Jurkat, Clone E6-1 (cell line): ENCODE measurements around the gene CAPN8. TPM values are rescaled to one million over a fixed set of nuclear protein-coding genes. Genes with fewer than 3 reads are reported as not detected.

Experiments used
- DNase-seq: peaks from one replicate; pipeline ENCODE4 v3.0.0-alpha.2; 2011; ENCODE audit warnings: low read depth, low spot score
- H3K4me3 ChIP-seq: 2 replicates; pipeline ENCODE4 v1.5.1; 2011; ENCODE audit warnings: mild to moderate bottlenecking, low read length, control low read depth, moderate library complexity
- polyA plus RNA-seq: library from polyadenylated mRNA; unstranded; fragments of >200 nt; gene quantifications from one replicate; pipeline ENCODE4 v1.2.1, GENCODE V29; 2012; ENCODE audit warnings: missing spikeins; ENCODE audit not compliant: insufficient read length, insufficient read depth

CAPN8 gene
- not detected for polyA plus RNA-seq

GRCh38 chr1:223665592-223666312 lies at the start of gene CAPN8:
CAPN8 (minus strand) TSS chr1:223665701; CDS start chr1:223665646, 55 bp downstream.
- DNase-seq, result no peak

GRCh38 chr1:223714849-223715603 lies 49.5 kb upstream of the CAPN8 start:
- no peak for DNase-seq
- H3K4me3 ChIP-seq, result no peak overlapping the region

More at GRCh38 chr1:223665592-223666312, at the start of gene CAPN8:
- H3K4me3 ChIP-seq, result no peak within 1 kb of the TSS

- no peak for DNase-seq
- H3K4me3 ChIP-seq, result no peak overlapping the region
These were observed 48.9 kb upstream of the CAPN8 start for GRCh38 chr1:223714421-223714724.

- no peak for DNase-seq
- no peak overlapping the region for H3K4me3 ChIP-seq
These were observed 48.3 kb upstream of the CAPN8 start for GRCh38 chr1:223713546-223714420.

- no peak for DNase-seq
- H3K4me3 ChIP-seq, result no peak overlapping the region
These were observed 47.5 kb upstream of the CAPN8 start for GRCh38 chr1:223712850-223713474.

GRCh38 chr1:223712194-223712849 lies 46.8 kb upstream of the CAPN8 start, which contains the start of gene CAPN2:
CAPN2 (plus strand) TSS chr1:223712539; CDS start chr1:223712641, 102 bp downstream.
- no peak for DNase-seq
- H3K4me3 ChIP-seq, result no peak within 1 kb of the TSS

GRCh38 chr1:223711747-223712193 lies 46.3 kb upstream of the CAPN8 start:
- DNase-seq, result no peak
- H3K4me3 ChIP-seq, result no peak overlapping the region

- DNase-seq, result no peak
- H3K4me3 ChIP-seq, result no peak overlapping the region
These were observed 45.7 kb upstream of the CAPN8 start for GRCh38 chr1:223711173-223711572.

GRCh38 chr1:223710179-223711133 lies 45.0 kb upstream of the CAPN8 start:
- no peak for DNase-seq
- no peak overlapping the region for H3K4me3 ChIP-seq

- DNase-seq, result no peak
- H3K4me3 ChIP-seq, result no peak overlapping the region
These were observed 44.1 kb upstream of the CAPN8 start for GRCh38 chr1:223709598-223709997.

GRCh38 chr1:223708651-223709268 lies 43.3 kb upstream of the CAPN8 start:
- H3K4me3 ChIP-seq, result no peak overlapping the region
- no peak for DNase-seq

GRCh38 chr1:223708001-223708359 lies 42.5 kb upstream of the CAPN8 start:
- DNase-seq, result no peak
- H3K4me3 ChIP-seq, result no peak overlapping the region

- DNase-seq, result no peak
- no peak overlapping the region for H3K4me3 ChIP-seq
These were observed 41.9 kb upstream of the CAPN8 start for GRCh38 chr1:223707256-223708000.

GRCh38 chr1:223706077-223706973 lies 40.8 kb upstream of the CAPN8 start:
- no peak overlapping the region for H3K4me3 ChIP-seq
- no peak for DNase-seq
